SK-N-SH treated with all-trans-retinoic acid at 6 μM for 48 hours (cell line): ENCODE results near the gene LRBA.

Experiments
- BACH2 ChIP-seq: fragments of 250-450 bp; sonication (Bioruptor Pico); IDR thresholded peaks from 2 replicates; pipeline ENCODE4 v1.9.0; 2021; ENCODE audit warnings: mild to moderate bottlenecking, borderline replicate concordance
- CREB5 ChIP-seq: fragments of 250-450 bp; sonication (Bioruptor Pico); IDR thresholded peaks from 2 replicates; pipeline ENCODE4 v1.5.1; 2020; ENCODE audit warnings: low read depth, mild to moderate bottlenecking, moderate library complexity
- CSDC2 ChIP-seq: fragments of 250-450 bp; sonication (Bioruptor Pico); IDR thresholded peaks from 2 replicates; pipeline ENCODE4 v1.5.0; 2020; ENCODE audit warnings: mild to moderate bottlenecking, moderate library complexity
- CSRNP3 ChIP-seq: fragments of 250-450 bp; sonication (Bioruptor Pico); IDR thresholded peaks from 2 replicates; pipeline ENCODE4 v1.5.1; 2021; ENCODE audit warnings: mild to moderate bottlenecking, moderate library complexity
- ESRRG ChIP-seq: fragments of 250-450 bp; sonication (Bioruptor Pico); IDR thresholded peaks from 2 replicates; pipeline ENCODE4 v1.6.1; 2021; ENCODE audit warnings: mild to moderate bottlenecking
- PATZ1 ChIP-seq: fragments of 250-450 bp; sonication (Bioruptor Pico); IDR thresholded peaks from 2 replicates; pipeline ENCODE4 v1.8.0; 2020; ENCODE audit warnings: mild to moderate bottlenecking, moderate library complexity, borderline replicate concordance
- RARB ChIP-seq: fragments of 250-450 bp; sonication (Bioruptor Pico); IDR thresholded peaks from 2 replicates; pipeline ENCODE4 v1.8.0; 2021; ENCODE audit warnings: mild to moderate bottlenecking, moderate library complexity
- SNAI2 ChIP-seq: fragments of 250-450 bp; sonication (Bioruptor Pico); IDR thresholded peaks from 2 replicates; pipeline ENCODE4 v1.5.0; 2020; ENCODE audit warnings: mild to moderate bottlenecking, moderate library complexity
- TCF4 ChIP-seq: fragments of 250-450 bp; sonication (Bioruptor Pico); IDR thresholded peaks from 2 replicates; pipeline ENCODE4 v1.8.0; 2021; ENCODE audit warnings: mild to moderate bottlenecking, moderate library complexity, borderline replicate concordance
- ZC3H10 ChIP-seq: fragments of 250-450 bp; sonication (Bioruptor Pico); IDR thresholded peaks from 2 replicates; pipeline ENCODE4 v1.5.1; 2021; ENCODE audit warnings: mild to moderate bottlenecking, moderate library complexity
- ZFP3 ChIP-seq: fragments of 250-450 bp; sonication (Bioruptor Pico); IDR thresholded peaks from 2 replicates; pipeline ENCODE4 v1.5.0; 2020; ENCODE audit warnings: mild to moderate bottlenecking, moderate library complexity
- ZFP30 ChIP-seq: fragments of 450-650 bp; formaldehyde crosslinking; IDR thresholded peaks from 2 replicates; pipeline ENCODE4 v1.5.0; 2022; ENCODE audit warnings: mild to moderate bottlenecking, moderate library complexity
- ZNF565 ChIP-seq: fragments of 450-650 bp; formaldehyde crosslinking; conservative IDR thresholded peaks from 2 replicates; pipeline ENCODE4 v1.5.0; 2020; ENCODE audit warnings: low read depth, mild to moderate bottlenecking, moderate library complexity
- ZNF70 ChIP-seq: fragments of 450-650 bp; formaldehyde crosslinking; IDR thresholded peaks from 2 replicates; pipeline ENCODE4 v1.5.0; 2020; ENCODE audit warnings: mild to moderate bottlenecking, moderate library complexity

DNA sequence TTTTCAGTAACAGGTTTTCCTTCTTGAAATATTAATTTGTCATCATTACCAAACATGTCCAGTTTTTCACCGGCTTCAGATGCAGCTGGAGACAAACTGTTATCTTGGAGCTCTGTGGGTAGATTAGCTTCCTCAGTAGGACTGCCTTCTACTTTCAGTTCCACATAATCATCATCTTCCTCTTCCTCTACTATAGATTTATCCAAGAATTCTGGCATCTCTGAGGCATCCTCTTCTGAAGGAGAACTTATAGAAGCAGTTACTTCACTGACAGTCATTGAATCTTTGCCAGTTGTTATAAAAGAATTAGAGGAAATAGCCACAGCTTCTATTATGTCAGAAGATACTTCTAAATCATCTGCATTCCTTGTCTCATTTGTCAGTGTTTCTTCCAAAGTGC is 162.9 kb downstream of the LRBA start:
- no peak for TF ChIP-seq CSRNP3 (CRISPR knock-in tag)
- no peak for TF ChIP-seq TCF4 (CRISPR knock-in tag)
- TF ChIP-seq RARB, result no peak
- TF ChIP-seq ZNF70 (CRISPR knock-in tag), result no peak
- no peak for TF ChIP-seq ZFP3
- TF ChIP-seq BACH2 (CRISPR knock-in tag), result no peak
- no peak for TF ChIP-seq CSDC2
- TF ChIP-seq CREB5 (CRISPR knock-in tag), result no peak
- no peak for TF ChIP-seq PATZ1
- TF ChIP-seq ZNF565 (CRISPR knock-in tag), result no peak
- no peak for TF ChIP-seq ZFP30 (CRISPR knock-in tag)
- TF ChIP-seq SNAI2 (CRISPR knock-in tag), result no peak
- no peak for TF ChIP-seq ZC3H10
- no peak for TF ChIP-seq ESRRG (CRISPR knock-in tag)
